ENCODE measurements around the gene GPR153.

DNA sequence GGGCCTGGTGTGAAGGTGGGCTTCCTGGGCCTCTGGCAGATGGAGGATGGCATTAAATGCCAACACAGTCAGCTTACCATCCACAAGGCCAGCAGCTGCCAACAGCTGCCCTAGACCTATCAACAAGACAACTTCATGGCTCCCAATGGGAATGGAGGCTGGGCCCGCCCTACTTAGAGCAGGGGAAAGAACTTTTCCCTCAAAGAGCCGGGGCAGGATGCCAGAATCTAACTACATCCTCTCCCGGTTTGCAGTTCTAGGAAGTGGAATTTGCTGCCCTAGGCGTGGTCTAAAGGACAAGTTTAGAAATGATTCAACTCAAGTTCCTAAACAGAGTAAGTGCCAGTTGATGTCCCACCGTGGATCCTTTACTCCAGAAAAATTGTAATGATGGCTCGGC lies 38.3 kb downstream of the GPR153 start:
- TF ChIP-seq CTCF (IDR thresholded peaks at IDR 0.05), result no peak
- no peak for TF ChIP-seq EZH2 (IDR thresholded peaks at IDR 0.05)

All from neural progenitor cell (in vitro differentiated cells).